ENCODE results near the gene FCER1G.
A peak's percentile ranks its signal among the peaks of the same experiment; 100 is the strongest.
"Not testable (repeated sequence)": the region's sequence is repeated elsewhere in the genome, so short reads cannot be mapped to it uniquely, and the experiment has no call there.

The FCER1G gene

DNA sequence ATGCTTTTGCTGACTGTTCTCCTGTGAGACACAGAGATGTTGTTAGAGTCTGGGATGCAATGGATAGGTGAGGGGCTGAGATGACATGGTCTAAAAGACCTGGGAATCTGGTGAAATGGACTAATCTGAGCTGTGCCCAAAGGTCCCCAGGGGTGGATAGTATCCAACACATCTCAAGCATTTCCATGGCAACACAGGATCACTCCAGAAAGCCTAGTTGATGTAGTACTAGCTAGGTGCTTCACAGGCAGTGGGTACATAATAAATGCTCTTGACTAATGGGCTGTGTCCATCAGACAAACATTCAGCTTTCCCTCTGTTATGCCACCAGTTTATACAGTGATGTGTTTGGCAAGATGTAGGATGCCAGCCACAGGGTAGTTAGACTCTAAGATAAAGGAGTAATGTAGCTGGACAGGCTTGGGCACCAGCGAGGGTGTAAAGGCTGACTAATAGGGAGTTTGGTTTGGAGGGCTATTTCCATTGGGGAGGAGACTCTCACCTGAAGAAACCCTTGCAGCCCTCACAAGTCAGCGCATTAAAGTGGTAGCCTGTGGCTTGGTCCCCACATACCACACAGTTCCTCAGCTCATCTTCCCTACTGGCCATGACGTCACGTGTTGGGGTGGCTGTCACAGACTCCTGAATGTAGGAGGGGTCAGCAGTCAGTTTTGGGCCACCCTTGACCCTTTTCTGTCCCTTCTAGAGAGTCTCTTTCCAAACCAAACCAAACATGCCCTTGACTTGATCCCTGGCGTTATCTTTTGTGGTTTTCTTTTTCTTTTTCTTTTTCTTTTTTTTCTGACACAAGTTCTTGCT lies 21.1 kb downstream of the FCER1G start:
- no peak for DNase-seq

DNA sequence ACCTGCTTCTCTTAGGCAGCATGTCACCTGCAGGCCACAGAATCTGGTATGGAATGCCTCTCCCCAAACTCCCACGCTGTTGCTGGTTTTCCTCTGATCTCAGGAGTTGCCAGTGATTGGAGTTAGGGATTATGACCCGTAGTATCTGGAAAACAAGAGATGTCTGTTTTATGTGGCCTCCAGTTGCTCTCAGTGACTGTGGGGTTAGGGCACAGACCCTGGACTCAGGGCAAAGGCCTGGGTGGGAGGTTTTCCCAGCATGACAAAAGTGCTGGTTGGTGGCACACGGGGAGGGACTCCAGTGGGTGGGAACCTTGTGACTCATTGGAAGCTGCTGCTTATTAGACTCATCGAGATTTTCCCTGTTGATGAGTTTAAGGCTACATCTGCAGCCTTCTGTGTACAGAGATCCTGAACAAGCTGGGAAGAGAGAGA lies 23.0 kb downstream of the FCER1G start, which contains the start of gene NR1I3:
TSS of gene NR1I3 (minus strand) at position 165 of the 435 bp plus-strand sequence. CDS start 1,638 bp downstream, outside the sequence.
- no peak for DNase-seq

DNA sequence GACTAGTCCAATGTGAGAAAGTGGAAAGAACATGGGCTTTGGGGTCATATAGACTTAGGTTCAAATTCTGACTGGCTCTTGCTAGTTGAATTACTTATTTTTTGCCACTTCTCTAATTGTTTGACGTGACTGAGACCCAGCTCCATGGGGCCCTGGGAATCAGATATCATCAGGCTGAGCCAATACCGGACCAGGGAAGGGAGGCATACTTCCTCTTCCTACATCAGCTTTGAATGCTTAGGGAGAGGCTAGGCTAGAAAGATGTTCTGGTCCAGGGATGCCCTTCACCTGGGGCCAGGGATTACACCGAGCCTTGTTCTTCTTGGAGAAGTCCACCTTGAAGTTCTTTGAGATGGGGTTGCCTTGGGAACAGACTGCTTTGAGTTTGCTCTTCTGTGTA lies 26.6 kb downstream of the FCER1G start:
- DNase-seq = no peak

DNA sequence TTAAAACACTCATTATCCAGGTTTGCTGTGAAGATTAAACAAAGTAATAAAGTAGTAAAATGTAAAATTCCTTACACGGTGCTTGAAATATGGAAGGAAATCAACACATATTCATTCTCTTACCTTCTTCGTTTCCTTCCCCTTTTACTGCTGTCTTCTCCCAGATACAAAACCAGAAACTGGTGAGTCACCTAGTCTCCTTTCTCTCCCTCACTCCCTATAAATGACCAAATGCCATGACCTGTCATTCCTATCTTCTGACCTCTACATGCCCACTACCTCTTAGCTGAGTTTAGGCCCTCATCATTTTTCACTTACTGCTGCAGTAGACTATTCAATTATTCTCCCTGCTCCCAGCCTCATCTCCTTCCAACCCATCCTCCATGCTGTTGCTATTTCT lies 27.2 kb downstream of the FCER1G start:
- DNase-seq = no peak

DNA sequence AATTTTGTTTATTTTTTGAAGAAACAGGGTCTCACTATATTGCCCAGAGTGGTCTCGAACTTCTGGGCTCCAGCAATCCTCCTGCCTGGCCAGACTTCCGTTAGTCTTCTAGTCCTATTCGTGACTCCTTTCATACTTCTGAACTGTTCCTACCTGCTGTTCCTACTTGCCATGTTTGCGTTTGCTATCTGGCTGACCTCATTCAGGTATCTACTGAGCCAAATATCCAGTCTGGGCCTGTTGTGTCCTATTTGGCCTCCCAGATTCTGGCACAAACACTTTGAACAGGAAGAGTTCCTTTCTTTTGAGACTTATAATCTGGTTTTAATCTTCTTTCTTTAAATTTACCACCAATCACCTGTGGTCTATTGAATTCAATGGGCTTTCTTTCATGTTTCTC lies 29.8 kb downstream of the FCER1G start:
- DNase-seq = no peak

DNA sequence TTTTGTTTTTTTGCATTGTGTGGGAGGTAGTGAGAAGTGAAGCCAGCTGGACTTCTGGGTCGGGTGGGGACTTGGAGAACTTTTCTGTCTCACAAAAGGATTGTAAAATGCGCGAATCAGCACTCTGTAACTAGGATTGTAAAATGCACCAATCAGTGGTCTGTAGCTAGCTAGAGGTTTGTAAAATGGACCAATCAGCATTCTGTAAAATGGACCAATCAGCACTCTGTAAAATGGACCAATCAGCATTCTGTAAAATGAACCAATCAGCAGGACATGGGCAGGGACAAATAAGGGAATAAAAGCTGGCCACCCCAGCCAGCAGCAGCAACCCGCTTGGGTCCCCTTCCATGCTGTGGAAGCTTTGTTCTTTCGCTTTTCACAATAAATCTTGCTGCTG lies 35.0 kb downstream of the FCER1G start:
- not testable (repeated sequence) for DNase-seq

DNA sequence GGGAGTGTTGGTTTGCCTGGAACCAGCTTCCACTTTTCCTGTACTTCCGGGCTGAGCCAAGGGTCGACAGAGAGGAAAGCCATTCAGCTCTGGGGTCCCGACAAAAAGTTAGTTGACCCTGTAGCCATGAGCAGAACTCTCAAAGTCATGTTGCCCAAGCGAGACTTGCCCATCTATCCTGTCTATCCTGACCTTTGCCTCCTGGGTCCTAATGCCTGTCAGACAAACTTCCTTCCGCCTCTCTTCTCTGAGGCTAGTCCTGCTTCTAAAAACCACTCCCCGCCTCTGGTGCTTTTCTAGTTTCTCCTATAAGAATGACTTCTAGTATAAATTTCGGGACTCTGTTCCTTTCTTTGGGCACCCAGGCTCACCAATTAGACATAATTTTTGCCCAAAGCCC lies 35.7 kb downstream of the FCER1G start:
- no peak for DNase-seq

DNA sequence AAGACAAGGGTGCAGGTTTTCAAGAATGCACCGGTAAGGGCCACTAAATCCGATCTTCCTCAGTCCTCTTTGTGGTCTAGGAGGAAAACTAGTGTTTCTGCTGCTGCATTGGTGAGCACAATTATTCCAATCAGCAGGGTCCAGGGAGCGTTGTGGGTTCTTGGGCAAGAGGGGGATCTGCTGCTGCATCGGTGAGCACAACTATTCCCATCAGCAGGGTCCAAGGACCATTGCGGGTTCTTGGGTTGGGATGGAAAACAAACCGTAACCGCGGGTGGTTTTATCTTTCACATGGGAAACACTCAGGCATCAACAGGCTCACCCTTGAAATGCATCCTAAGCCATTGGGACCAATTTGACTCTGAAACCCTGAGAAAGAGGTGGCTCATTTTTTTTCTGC lies 36.5 kb downstream of the FCER1G start:
- no peak for DNase-seq

DNA sequence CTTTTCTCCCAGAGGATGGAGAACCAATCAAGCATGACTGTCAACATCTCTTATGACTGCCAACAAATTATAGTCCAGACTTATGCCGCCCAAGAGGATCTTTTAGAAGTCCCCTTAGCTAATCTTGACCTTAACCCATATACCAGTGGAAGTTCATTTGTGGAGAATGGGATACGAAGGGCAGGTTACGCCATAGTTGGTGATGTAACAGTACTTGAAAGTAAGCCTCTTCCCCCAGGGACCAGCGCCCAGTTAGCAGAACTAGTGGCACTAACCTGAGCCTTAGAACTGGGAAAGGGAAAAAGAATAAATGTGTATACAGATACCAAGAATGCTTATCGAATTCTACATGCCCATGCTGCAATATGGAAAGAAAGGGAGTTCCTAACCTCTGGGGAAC lies 40.2 kb downstream of the FCER1G start:
- DNase-seq = not testable (repeated sequence)

DNA sequence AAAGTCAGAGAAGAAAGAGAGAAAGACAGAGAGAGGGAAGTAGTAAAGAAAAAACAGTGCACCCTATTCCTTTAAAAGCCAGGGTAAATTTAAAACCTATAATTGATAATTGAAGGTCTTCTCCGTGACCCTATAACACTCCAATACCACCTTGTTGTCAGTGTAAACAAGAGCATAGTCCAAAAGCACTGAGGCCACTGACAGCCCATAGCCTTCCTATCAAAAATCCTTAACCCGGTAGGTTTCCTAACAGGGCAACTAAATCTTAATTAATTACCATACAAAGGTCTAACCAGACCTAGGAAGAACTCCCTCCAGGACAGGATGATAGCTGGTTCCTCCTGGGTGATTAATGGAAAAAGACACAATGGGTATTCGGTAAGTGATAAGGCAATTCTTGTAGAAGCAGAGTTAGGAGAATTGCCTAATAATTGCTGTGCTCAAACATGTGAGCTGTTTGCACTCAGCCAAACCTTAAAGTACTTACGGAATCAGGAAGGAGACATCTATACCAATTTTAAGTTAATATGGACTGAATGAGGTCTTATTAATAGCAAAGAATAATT lies 40.9 kb downstream of the FCER1G start:
- not testable (repeated sequence) for DNase-seq

DNA sequence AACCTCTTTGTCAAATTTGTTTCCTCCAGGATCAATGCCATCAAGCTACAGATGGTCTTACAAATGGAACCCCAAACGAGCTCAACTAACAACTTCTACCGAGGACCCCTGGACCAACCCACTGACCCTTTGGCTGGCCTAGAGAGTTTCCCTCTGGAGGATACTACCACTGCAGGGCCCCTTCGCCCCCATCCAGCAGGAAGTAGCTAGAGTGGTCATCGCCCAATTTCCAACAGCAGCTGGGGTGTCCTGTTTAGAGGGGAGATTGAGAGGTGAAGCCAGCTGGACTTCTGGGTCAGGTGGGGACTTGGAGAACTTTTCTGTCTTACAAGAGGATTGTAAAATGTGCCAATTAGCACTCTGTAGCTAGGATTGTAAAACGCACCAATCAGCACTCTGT lies 42.0 kb downstream of the FCER1G start:
- not testable (repeated sequence) for DNase-seq

DNA sequence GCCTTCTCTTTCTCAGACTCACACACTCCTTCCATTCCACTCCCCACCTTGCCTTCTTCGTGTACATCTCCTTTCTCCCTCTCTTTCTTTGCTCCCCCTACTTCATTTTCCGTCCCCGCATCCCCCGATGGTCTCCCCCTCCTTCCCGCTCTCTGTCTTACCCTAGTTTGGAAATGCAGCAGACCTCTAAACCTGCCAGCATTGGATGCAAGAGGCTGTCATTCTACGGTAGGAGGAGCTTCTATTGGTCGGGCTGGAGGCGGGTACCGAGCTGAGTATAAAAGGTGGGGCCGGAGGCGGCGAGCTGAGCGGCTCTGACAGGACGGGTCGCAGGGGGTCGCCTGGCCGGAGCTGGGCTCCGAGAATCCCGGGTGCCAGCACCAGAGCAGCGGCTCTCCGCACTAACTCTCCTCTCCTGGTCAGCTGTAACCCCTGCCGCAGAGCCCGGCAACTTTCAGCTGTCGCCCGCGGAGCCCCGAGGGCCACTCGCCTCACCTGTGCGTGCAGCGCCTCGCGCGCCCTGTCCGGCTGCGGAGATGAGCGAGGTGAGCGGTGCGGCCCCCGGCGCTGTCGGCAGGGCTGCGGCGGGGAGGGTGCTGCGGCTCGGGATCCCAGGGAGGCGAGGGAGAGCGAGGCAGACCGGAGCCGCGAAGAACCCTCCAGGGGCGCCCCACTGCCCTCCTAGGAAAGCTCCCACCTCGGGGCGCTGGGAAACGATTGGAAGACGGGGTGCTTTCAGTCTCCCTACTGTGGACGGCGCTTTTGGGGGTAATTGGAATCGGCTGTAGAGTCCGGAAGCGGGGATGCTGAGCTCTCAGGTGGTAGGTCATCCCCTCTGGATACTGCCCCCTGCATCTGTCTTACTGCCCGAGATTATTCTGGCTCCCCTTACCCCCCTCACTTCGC lies 43.6 kb downstream of the FCER1G start, which contains the start of gene PCP4L1:
TSS of gene PCP4L1 (plus strand) at position 307 of the 906 bp plus-strand sequence. CDS start at position 537, 230 bp downstream.
- DNase-seq = peak; percentile 68

DNA sequence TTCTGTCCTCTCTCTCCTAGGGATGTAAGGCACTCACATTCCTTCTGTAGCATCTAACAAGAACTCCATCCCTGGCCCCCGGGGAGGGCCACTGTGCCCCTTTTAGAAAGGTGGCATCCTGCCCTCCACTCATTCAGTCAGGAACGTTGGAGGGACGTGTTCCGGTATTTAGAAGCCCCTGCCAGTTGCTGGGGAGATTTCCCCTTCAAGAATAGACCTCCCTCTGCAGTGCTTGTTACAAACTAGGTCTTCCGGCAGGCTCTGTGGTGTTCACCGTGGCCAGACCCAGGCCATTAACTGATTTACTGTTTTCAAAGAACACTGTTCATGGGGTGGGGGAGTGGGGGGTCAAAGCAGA lies 44.2 kb downstream of the FCER1G start:
- DNase-seq = no peak

DNA sequence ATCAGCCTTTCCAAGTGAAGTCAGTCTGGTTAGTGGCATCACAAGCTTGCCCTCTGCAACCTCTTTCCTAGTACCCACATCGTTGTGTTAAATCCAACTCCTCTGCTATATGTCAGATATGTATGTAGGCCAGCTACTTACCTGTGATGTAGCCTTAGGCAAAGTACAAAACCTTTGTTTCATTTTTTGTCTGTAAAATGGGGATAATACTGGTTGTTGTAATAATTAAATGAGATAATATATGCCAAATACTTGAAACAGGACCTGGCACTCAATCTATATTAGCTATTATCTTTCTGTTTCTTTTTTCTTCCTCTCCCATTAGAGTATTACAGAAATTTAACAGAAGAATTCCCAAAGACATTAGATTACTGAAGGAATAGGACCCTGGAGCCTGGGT lies 44.7 kb downstream of the FCER1G start:
- no peak for DNase-seq

DNA sequence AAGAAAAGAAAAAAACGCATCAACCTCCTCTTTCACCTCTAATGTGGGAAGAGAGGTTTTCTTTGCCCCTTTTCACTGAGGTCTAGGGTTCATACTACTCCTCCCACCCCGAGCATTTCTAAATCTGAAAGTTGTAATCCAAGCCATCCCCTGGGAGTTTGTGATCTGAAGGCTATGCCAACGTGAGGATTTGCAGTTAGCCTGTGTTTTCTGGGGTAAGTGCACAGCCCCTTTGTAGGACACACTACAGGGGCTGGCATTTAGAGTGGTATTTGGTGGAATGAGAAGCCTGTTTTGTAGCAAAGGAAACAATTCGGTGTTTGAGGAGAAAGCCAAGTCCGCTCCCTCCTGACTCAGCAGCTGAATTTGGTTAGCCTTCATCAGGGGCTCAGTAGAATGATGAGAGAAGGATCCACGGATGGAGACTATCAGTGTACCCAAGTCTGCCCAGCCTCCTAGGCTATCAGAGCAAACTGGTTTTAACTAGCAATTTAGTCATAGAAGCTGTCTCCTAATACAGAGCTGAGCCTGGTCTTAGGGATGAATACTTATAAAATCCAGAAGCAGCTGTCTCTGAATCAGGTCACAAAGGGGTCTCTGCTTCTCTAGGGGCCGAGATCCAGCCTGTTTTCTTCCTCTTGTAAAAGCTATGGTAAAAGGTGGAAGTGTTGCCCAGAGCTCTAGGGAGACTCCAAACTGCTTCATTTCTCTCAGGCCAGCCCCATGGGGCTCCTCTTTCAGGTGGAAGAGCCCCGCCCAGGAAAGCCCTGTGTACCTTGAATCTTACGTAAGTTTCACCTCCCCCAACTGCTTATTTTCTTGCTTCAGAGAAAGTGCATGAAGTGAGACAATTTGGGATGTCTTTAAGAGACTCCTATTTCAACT lies 45.5 kb downstream of the FCER1G start:
- DNase-seq = no peak

DNA sequence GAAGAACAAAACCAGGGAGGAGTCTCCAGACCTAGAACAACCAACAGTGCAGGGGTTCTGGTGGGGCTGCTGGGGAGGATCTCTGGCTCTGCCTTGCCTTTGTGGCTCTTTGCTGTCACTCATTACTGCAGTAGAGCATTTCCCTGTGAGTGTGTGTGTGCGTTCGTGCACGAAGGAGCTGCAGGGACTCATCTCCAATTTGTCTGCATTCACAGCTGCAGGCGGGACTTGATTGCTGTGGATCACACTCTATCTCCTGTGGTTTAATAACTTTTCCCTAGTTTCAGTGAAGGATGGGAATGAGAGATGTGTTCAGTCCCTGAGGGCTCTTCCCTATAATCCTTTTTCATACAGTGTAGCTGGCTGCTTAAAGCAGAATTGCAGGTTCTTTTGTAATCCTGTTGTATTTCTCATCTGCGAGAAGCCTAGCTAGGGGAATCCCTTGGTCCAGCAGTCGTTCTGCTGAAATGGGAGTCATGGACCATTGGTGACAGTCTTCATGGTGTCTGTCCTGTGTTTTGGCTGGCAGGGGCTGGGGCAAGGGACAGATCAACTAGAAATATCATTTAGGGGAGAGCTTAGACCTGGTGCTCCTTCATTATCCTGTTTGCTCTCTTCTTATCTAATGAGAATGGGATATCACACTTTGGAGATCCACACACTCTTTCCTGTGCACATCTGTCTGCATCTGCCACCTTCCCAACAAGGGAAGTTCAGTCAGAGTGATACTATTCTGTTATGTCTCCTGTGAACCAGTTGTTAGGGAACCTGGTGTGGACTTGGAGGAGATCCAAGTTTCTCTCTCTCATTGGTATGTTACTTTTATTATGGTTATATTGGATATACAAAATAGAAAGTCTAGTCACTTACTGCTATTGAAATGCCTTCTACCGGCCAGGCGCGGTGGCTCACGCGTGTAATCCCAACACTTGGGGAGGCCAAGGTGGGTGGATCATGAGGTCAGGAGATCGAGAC lies 46.5 kb downstream of the FCER1G start:
- no peak for DNase-seq

DNA sequence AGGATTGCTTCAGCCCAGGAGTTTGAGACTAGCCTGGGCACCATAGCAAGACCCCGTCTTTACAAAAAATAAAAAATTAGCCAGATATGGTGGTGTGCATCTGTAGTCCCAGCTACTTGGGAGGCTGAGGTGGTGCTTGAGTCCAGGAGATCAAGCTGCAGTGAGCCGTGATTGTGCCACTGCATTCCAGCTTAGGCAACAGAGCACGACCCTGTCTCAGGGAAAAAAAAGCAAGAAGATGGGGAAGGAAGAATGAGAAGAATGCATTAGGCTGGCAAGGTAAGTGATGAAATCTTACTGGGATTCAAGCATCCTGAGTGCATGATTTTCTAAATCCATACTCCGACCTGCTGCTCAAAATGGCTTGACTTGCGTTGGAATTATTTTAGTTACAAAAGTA lies 50.2 kb downstream of the FCER1G start:
- DNase-seq = no peak

DNA sequence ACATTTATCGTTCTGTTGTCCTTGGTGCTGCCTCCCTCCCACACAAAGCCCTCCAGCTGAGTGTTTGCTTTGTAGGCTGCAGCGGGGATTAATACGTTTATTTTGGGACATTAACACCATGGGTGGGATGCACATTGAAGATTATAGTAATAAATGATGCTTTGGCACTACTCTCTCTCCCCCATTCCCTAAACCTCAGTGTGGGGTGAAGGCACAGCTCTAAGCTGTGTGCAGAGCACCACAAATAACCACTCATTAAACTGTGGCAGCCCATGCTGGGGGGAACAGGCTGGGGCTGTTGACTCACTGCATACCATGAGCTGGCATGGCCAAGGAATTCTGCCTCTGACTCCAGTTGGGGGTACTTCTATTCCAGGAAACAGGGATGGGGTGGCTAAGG lies 51.1 kb downstream of the FCER1G start:
- no peak for DNase-seq

DNA sequence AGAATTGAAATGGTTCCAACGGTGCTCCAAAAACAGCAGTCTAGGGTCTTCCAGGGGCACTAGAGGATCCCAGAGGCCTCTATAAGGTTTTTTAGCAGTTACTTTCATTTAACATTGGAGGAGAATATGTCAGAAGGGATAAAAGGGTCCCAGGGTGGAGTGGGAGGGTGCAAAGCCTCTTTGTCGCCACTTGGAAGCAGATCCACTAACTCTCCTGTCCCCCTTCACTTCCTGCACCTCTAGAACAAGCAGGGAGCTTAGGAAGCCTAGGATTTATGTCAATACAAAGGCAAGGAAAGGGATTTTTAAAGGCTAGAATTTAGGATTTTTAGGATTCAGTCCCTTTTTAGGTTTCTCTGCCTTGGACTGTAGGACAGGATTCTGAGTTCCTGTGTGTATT lies 51.7 kb downstream of the FCER1G start:
- no peak for DNase-seq

DNA sequence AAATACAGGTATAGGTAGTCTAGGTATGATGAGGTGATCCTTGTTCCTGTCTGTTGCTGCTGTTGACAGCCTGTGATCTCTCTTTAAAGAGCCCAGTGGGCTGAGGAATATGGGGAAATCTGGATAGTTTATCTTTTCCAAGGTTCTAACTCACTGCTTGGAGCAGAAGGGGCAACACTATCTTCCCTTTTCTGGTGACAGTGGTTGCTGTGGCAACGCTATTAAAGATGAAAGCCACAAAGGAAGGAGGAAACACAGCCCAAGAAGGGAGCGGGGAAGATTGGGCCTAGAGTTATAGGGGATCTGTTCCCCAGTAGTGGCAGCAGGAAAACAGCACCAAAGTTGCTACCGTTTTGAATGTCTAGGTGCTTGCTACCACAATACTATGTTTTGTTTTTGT lies 52.2 kb downstream of the FCER1G start:
- no peak for DNase-seq

Measured in stimulated activated CD4-positive, alpha-beta T cell treated with anti-CD3 and anti-CD28 coated beads, Interleukin-15, amount 100 ng/mL, for 24 hours (primary cell).